HFFc6 (cell line): ENCODE measurements around the gene KRTAP10-1. TPM values are rescaled to one million over a fixed set of nuclear protein-coding genes. Genes with fewer than 3 reads are reported as not detected.

Experiments
- DNase-seq: peaks from one replicate; pipeline ENCODE4 v3.0.0-alpha.2; 2018
- H3K27ac Mint-ChIP-seq: 2 replicates; pipeline ENCODE4 v1.8.0; 2020; ENCODE audit warnings: mild to moderate bottlenecking, mixed read lengths
- H3K27me3 Mint-ChIP-seq: 2 replicates; pipeline ENCODE4 v1.8.0; 2021; ENCODE audit warnings: mild to moderate bottlenecking, moderate library complexity, mixed read lengths; ENCODE audit not compliant: insufficient read depth
- H3K36me3 Mint-ChIP-seq: 2 replicates; pipeline ENCODE4 v1.8.0; 2021; ENCODE audit warnings: low read depth, mixed read lengths
- H3K4me1 Mint-ChIP-seq: 2 replicates; pipeline ENCODE4 v1.8.0; 2020; ENCODE audit warnings: low read depth, mixed read lengths
- H3K4me3 Mint-ChIP-seq: 2 replicates; pipeline ENCODE4 v1.8.0; 2020; ENCODE audit warnings: mild to moderate bottlenecking, moderate library complexity, mixed read lengths
- H3K9me3 Mint-ChIP-seq: 2 replicates; pipeline ENCODE4 v1.8.0; 2020; ENCODE audit warnings: mild to moderate bottlenecking, mixed read lengths
- CTCF ChIP-seq: fragments of 200-600 bp; sonication (generic); IDR thresholded peaks from 2 replicates; pipeline ENCODE4 v1.5.0; 2021; ENCODE audit warnings: antibody characterized with exemption, mild to moderate bottlenecking
- total RNA-seq, 6 experiments: library from RNA; stranded (reverse); fragmentation: NEBNext Ultra II Directional; extraction: Animal tissue kit (Norgen Biotek cat#: 25700); gene quantifications; 2 replicates in 1 of 6; 3 replicates in 5 of 6; pipeline ENCODE4 v1.2.3, GENCODE V29; 2021

The KRTAP10-1 gene
- total RNA-seq, 6 experiments from 2014 or later, result not detected

- Mint-ChIP-seq H3K27ac (no peak overlapping the region), H3K4me3 (no peak overlapping the region), H3K27me3 (no peaks in the 10 kb centered on the region; the same call in none of the 2 replicates), H3K9me3 (peaks cover 31% of the 10 kb centered on the region), H3K4me1 (no peaks in the 10 kb centered on the region), H3K36me3 (no peaks in the 10 kb centered on the region; the same call in 1 of the 2 replicates)
- TF ChIP-seq CTCF, result no peak
- DNase-seq, result no peak
Measured at GRCh38 chr21:44520326-44521300, 19.4 kb downstream of the KRTAP10-1 start.

GRCh38 chr21:44519346-44520325 lies 20.4 kb downstream of the KRTAP10-1 start:
- no peak overlapping the region for H3K4me3 Mint-ChIP-seq
- H3K36me3 Mint-ChIP-seq, result no peaks in the 10 kb centered on the region; the same call in 1 of the 2 replicates
- no peak overlapping the region for H3K27ac Mint-ChIP-seq
- no peak for TF ChIP-seq CTCF
- H3K4me1 Mint-ChIP-seq, result no peaks in the 10 kb centered on the region
- DNase-seq, result no peak
- no peaks in the 10 kb centered on the region; the same call in none of the 2 replicates for H3K27me3 Mint-ChIP-seq
- H3K9me3 Mint-ChIP-seq, result peaks cover 38% of the 10 kb centered on the region

- Mint-ChIP-seq H3K4me3 (no peak overlapping the region), H3K27ac (no peak overlapping the region), H3K9me3 (peaks cover 38% of the 10 kb centered on the region), H3K4me1 (no peaks in the 10 kb centered on the region), H3K27me3 (no peaks in the 10 kb centered on the region; the same call in none of the 2 replicates), H3K36me3 (no peaks in the 10 kb centered on the region; the same call in 1 of the 2 replicates)
- no peak for TF ChIP-seq CTCF
- no peak for DNase-seq
Measured at GRCh38 chr21:44518686-44519085, 21.3 kb downstream of the KRTAP10-1 start.

GRCh38 chr21:44517175-44517899 lies 22.7 kb downstream of the KRTAP10-1 start:
- no peak for DNase-seq
- peaks cover 38% of the 10 kb centered on the region for H3K9me3 Mint-ChIP-seq
- H3K4me3 Mint-ChIP-seq, result no peak overlapping the region
- peaks cover 2% of the 10 kb centered on the region for H3K27me3 Mint-ChIP-seq
- no peak for TF ChIP-seq CTCF
- H3K36me3 Mint-ChIP-seq, result no peaks in the 10 kb centered on the region; the same call in 1 of the 2 replicates
- no peak overlapping the region for H3K27ac Mint-ChIP-seq
- H3K4me1 Mint-ChIP-seq, result no peaks in the 10 kb centered on the region

GRCh38 chr21:44516828-44517174 lies 23.2 kb downstream of the KRTAP10-1 start:
- Mint-ChIP-seq H3K9me3 (peaks cover 38% of the 10 kb centered on the region), H3K27me3 (peaks cover 6% of the 10 kb centered on the region), H3K36me3 (no peaks in the 10 kb centered on the region; the same call in 1 of the 2 replicates), H3K4me3 (no peak overlapping the region), H3K4me1 (no peaks in the 10 kb centered on the region), H3K27ac (no peak overlapping the region)
- TF ChIP-seq CTCF, result no peak
- no peak for DNase-seq
